ENCODE data around the gene ANXA2.
"Not testable (repeated sequence)": the region's sequence is repeated elsewhere in the genome, so short reads cannot be mapped to it uniquely, and the experiment has no call there.

ANXA2 gene

GRCh38 chr15:60411774-60412425, 14.1 kb upstream of the ANXA2 start:
- in situ Hi-C loops (cut with HindIII; ENCODE audit: low sequenced_read_pairs) = no loop called here

- in situ Hi-C loops (cut with HindIII; ENCODE audit: low sequenced_read_pairs) = not testable (repeated sequence)
Measured at GRCh38 chr15:60410350-60410749, 12.6 kb upstream of the ANXA2 start.

- in situ Hi-C loops (cut with HindIII; ENCODE audit: low sequenced_read_pairs) = no loop called here
Measured at GRCh38 chr15:60408463-60408981, 10.7 kb upstream of the ANXA2 start.

DNA sequence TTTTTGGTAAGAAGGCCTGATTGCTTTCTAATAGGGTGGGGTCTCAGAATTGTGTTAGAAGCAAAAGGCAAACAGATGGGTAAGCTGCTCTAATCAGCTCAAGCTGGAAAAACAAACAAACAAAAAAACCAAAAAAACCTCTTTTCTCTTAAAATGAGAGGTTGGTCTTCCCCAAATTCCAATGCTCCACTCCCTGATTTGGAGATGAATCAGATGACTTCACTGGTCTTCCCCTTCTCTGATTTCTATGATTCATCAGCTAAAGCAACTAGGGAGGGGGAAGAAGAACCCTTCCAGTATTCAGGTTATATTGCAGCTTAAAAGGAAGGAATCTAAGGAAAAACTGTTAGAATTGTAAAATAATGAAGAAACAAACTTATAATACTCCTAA, 9.6 kb upstream of the ANXA2 start:
- in situ Hi-C loops (cut with HindIII; ENCODE audit: low sequenced_read_pairs) = no loop called here

DNA sequence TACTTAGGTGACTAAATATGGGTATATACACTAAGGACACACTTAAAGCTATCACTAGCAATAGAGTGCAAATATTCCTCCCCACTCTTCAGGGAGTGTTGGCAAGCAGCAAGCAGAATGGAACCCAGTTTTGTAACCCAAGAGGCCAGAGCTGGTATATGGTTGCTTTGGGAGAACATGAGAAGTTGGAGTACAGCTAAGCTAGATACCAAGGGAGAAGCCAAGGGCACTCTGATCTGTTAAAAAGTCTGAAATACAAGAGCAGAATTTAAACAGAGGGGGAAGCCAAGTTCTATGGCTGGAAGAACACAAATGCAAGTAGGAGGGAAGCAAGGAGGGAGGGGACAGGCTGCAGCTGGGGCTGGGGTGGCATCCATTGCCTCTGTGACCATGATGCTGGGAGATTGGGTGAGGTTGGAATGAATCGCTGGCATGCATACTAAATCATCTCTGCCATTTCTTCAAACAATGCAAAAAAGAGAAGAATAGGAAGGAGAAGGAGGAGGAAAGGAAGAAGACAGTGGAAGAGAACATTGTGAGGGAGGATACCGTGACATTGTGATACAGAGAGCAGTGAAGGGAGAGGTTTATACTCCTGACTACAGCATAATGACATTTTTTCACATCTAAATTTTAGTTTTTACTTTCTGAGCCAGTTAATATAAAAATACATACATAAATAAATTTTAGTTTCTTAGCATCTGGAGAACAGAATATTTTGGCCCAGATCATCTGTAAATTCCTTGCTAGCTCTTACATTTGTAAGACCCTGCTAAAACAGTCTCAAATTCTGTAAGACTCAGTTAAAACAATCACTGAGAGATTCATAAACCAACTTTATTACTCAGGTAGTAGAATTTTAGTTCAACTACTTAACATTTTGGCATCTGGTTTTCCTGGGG, 9.0 kb upstream of the ANXA2 start:
- in situ Hi-C loops (cut with HindIII; ENCODE audit: low sequenced_read_pairs) = no loop called here

DNA sequence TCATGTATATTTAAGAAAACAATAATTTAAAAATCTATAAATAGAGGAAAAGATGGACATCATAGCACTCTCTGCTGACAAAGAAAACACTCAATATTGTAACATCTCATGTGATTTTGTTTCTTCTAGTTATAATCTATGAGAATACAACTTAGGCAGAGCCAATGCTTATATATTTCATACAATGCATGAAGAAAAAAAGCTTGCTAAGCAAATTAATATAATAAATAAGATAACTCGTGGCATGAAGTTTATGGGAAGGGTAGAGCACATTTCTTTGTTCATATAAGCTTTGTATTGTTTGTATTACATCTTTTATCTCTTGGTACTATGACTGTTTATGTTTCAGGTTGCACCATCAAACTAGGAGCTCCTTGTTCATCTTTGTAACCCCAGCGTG, 7.6 kb upstream of the ANXA2 start:
- in situ Hi-C loops (cut with HindIII; ENCODE audit: low sequenced_read_pairs) = no loop called here

GRCh38 chr15:60404351-60404750, 6.6 kb upstream of the ANXA2 start:
- in situ Hi-C loops (cut with HindIII; ENCODE audit: low sequenced_read_pairs) = not testable (repeated sequence)

DNA sequence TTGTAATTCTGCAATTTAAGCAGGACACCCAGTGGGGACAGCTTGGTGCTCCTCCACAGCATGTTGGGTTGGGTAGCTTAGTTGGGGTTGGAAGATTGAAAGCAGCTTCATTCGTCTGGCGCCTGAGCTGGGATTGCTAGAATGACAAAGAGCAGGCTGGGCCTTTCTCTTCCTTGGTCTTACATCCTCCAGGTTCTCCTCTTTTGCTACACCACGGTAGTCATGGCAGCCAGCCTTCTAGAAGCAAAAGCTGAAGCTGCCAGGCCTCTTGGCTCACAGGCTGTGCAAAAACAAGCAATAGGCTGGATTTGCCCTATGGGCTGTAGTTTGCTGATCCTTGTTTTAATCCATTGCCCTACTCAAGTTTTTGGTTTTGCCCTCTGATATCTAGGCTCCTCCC, 3.2 kb upstream of the ANXA2 start:
- in situ Hi-C loops (cut with HindIII; ENCODE audit: low sequenced_read_pairs) = no loop called here

- in situ Hi-C loops (cut with HindIII; ENCODE audit: low sequenced_read_pairs) = no loop called here
Measured at GRCh38 chr15:60399931-60400330, 2.1 kb upstream of the ANXA2 start.

DNA sequence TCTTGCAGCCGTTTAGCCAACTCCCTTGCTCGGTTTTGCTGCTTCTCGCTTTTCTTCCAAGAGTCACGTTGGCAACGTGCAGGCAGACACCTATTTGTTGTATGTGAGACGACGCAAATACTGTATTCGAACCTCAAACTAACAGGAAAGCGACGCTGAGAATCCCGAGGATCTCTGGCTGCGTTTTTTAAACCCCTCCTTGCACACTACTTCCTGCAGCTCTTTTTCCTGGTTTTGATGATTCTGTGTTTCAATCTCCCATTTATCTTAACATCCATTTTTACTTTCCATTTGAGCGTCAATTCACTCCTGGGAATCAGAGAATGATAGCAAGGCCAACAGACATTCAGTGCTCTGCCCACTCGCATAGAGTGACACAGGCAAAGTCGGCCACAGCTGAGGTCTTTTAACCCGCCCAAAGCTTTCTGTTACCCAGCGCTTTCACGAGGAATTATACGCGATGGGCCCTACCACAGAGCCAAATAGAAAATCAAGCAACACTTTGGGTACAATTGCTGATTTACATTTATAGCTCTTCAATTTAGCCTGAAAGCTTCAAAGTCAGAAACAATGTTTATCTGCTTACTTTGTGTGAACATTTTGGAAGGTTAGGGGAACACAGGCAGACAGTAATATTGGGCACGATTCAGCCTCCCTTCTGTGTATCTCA, 1.6 kb upstream of the ANXA2 start:
- in situ Hi-C loops (cut with HindIII; ENCODE audit: low sequenced_read_pairs) = no loop called here

DNA sequence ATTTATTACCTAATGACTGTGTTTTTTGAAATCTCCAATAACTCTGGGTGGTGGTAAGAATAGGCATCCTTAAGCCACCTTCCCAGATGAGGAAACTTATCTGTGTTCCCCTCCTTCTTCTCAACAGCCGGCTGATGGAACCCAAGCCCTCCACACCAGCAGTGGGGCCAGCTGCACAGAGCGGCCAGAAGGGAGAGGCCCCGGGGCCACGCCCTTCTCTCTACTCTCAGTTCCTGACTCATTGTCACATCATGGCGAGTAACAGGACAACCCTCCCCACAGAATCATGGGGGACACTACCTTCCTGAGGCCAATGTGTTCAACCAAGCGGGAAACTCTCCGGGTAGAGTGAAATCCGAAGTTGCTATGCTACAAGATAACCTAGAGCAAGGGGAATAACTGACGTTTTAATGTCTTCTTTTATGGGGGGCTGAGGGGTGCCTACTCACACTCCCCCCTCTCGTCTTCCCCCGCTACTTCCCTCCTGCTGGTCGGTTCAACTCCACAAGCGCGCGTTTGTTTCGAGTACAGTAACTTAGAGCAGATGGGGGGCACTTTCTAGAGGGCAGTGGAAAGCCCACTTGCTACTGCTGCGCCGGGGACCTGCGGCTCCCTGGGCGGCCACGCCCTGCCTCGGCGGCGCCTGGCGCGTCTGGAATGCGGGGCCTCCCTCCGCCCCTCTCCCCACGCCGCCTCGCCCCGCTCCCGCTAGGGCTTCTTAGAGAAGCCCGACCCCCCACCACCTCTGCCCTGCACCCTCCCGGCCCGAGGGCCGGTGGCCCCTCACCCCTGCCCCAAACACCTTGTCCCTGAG, 621 bp downstream of the ANXA2 start:
- in situ Hi-C loops (cut with HindIII; ENCODE audit: low sequenced_read_pairs) = no loop called here

DNA sequence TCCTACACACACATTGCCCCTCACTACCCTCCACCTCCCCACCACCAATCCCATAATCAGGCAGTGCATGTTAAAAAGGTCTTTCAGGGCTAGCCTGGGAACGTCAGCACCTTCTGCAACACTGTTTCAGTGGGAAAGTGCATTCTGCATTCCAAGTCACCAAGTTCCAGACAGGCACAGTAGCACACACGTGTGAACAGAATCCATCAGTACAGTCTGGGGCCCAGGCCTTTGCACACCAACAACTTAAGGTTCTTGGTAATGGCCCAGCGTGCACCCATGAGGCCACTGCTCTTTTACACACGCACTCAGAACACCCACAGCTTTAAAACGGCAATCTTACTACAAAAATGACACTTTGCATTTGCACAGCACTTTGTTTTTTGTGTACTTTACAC, 1.2 kb downstream of the ANXA2 start:
- in situ Hi-C loops (cut with HindIII; ENCODE audit: low sequenced_read_pairs) = no loop called here

- in situ Hi-C loops (cut with HindIII; ENCODE audit: low sequenced_read_pairs) = no loop called here
Measured at GRCh38 chr15:60396100-60396499, 1.7 kb downstream of the ANXA2 start.

GRCh38 chr15:60395276-60396011, 2.3 kb downstream of the ANXA2 start:
- in situ Hi-C loops (cut with HindIII; ENCODE audit: low sequenced_read_pairs) = no loop called here

DNA sequence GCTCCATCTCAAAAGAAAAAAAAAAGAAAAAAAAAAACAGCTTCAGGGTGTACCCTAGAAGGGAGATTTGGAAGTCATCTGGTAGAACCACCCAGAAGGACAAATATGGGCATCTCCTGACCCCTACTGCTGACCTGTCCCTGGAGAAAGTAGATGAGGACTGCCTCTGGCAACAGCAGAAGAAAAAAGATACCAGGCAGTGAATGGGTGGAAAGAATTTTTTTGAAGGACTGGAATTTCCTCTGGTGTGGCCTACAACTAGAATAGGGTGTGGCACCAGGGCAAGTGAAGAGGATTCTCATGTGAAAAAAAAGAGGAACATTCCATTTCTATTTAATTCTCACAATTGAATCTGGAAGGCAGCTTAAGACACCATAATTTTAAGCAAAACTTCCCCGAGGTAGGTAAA, 3.1 kb downstream of the ANXA2 start:
- in situ Hi-C loops (cut with HindIII; ENCODE audit: low sequenced_read_pairs) = no loop called here

- in situ Hi-C loops (cut with HindIII; ENCODE audit: low sequenced_read_pairs) = no loop called here
Measured at GRCh38 chr15:60392986-60393790, 4.6 kb downstream of the ANXA2 start.

DNA sequence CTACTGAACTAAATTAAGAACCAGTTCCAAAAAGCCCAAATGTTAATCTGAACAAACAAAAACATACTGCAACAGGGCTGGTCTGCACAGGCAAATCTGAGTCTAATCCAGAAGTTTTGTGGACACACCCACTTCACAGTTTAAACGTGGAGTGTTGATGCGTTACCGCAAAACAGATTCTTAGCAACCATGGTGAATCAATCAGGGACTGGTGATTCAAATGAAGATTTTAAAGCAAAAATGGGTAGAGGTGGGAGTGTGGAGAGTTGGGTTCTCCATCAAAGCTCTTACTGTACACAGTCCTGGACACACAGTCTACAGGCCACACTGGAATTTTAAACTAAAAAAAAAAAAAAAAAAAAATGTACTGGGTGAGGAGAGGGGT, 5.2 kb downstream of the ANXA2 start:
- in situ Hi-C loops (cut with HindIII; ENCODE audit: low sequenced_read_pairs) = no loop called here

DNA sequence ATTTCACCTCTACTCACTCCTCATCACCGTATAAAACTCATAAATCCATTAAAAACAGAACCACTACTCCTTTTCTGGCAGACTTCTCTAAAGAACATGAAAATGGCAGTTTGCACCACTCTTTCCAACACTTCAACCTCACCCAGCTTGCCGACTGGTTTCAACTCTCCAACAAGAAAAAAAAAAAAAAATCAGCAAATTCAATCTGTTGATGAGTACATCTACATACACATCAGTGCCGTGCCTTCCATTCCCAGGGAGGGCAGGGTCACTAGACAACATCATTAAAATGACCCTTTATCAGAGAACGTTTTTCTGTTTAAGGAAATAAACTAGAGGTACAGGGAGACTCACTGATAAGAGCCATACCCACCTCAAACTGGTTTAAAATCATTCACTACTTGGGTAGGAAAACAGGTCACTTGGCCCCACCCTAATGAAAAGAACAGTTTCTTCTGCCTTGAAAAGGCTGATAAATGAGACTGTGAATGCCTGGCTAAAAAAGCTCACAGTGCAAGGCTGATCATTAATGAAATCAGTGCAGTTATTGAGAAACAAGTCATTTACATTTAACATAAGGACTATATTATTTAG, 6.0 kb downstream of the ANXA2 start:
- in situ Hi-C loops (cut with HindIII; ENCODE audit: low sequenced_read_pairs) = no loop called here

All from DLD1 (cell line).